Subcutaneous adipose tissue (tissue), 4 donors: ENCODE data around the gene MRPS6. TPM values are rescaled to one million over a fixed set of nuclear protein-coding genes. Genes with fewer than 3 reads are reported as not detected.

Experiments
- CTCF ChIP-seq: fragments of 450-650 bp; IDR thresholded peaks from one replicate; pipeline ENCODE4 v1.5.1; 2016; ENCODE audit warnings: low read depth, mild to moderate bottlenecking, control low read depth, antibody characterized with exemption, moderate library complexity
- total RNA-seq, 4 donors: library from RNA; depleted of rRNA; stranded (reverse); fragments of >200 nt; gene quantifications; one replicate each; pipeline ENCODE4 v1.1.0, GENCODE V29; 2016

MRPS6 gene
- total RNA-seq, 4 donors from 2014 or later, result 32.8 to 88.1 (median 68.5) TPM

- TF ChIP-seq CTCF, result no peak
Observed at GRCh38 chr21:34185026-34185750, 111.8 kb downstream of the MRPS6 start.

- TF ChIP-seq CTCF, result no peak
Observed at GRCh38 chr21:34186109-34186719, 112.8 kb downstream of the MRPS6 start.

GRCh38 chr21:34187935-34188334 is 114.6 kb downstream of the MRPS6 start:
- TF ChIP-seq CTCF, result no peak

GRCh38 chr21:34189506-34189905 is 116.1 kb downstream of the MRPS6 start:
- no peak for TF ChIP-seq CTCF

- no peak for TF ChIP-seq CTCF
Observed at GRCh38 chr21:34190576-34191321, 117.4 kb downstream of the MRPS6 start.

- no peak for TF ChIP-seq CTCF
Observed at GRCh38 chr21:34191876-34192275, 118.5 kb downstream of the MRPS6 start.

Other genes starting within 250 kb of the MRPS6 start
- 100 to 1,000 TPM; 166 to 271 (median 236) TPM for gene ATP5PO, start 157.8 kb upstream of the MRPS6 start, total RNA-seq
- 10 to 100 TPM; 32.8 to 63.4 (median 46.5) TPM for gene SLC5A3, start within 50 bp of the MRPS6 start, total RNA-seq